ENCODE measurements around the gene PIH1D1.

PIH1D1 gene

GRCh38 chr19:49451430-49452181 lies at the start of gene PIH1D1:
PIH1D1 (minus strand) TSS chr19:49451814; CDS start chr19:49451574, 240 bp downstream.
- peak; percentile 99 for DNase-seq (ENCODE audit: low read depth in 2 of 2)

DNA sequence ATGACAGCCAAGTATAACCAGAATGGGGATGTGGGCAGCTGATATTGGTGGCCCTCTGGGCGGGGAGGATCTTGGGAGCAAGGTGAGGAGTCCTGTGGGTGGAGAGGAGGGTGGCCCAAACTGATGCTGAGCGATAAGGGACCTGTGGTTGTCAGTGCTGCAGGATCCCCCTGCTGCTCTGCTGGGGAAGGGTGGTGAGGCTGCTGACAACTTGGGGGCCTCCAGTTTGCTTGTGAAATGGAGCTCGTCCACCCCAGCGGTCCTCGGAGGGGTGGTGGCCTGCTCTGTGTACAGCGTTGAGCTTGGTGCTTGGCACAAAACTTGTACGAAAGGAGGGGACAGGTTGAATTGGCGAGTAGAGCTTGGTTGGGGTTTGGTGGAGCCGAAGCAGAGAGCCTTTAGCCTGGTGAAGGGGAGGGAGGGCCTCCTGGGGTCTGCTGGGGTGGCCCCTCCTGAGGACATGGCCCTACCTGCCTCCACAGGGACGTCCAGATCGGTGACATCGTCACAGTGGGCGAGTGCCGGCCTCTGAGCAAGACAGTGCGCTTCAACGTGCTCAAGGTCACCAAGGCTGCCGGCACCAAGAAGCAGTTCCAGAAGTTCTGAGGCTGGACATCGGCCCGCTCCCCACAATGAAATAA lies 47.5 kb upstream of the PIH1D1 start:
- DNase-seq (ENCODE audit: low read depth in 2 of 2), result no peak

DNA sequence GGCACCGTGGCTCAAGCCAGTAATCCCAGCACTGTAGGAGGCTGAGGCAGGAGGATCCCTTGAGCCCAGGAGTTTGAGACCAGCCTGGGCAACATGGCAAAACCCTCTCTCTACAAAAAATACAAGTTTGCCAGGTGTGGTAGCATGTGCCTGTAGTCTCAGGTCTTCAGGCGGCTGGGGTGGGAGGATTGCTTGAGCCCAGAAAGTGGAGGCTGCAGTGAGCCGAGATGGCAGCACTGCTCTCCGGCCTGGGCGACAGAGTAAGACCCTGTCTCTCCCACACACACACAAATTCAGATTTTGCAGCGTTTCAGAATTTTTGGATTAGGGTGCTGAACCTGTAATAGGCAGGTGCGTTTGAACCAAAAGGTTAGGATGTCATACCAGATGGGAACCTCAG lies 46.9 kb upstream of the PIH1D1 start:
- DNase-seq (ENCODE audit: low read depth in 2 of 2), result no peak

DNA sequence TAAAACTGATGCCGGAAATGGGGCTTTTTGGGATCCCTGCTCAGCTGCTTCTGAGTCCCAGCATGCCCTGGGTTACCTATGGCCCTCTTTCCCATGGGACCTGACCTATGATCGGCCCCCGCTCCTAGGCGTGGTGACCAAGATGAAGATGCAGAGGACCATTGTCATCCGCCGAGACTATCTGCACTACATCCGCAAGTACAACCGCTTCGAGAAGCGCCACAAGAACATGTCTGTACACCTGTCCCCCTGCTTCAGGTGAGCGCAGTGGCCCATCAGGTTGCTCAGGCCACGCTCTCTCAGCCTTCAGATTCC lies 46.1 kb upstream of the PIH1D1 start:
- no peak for DNase-seq (ENCODE audit: low read depth in 2 of 2)

- DNase-seq (ENCODE audit: low read depth in 2 of 2), result no peak
Measured at GRCh38 chr19:49497047-49497788, 45.6 kb upstream of the PIH1D1 start.

GRCh38 chr19:49496574-49497008 lies 45.0 kb upstream of the PIH1D1 start:
- DNase-seq (ENCODE audit: low read depth in 2 of 2), result no peak

DNA sequence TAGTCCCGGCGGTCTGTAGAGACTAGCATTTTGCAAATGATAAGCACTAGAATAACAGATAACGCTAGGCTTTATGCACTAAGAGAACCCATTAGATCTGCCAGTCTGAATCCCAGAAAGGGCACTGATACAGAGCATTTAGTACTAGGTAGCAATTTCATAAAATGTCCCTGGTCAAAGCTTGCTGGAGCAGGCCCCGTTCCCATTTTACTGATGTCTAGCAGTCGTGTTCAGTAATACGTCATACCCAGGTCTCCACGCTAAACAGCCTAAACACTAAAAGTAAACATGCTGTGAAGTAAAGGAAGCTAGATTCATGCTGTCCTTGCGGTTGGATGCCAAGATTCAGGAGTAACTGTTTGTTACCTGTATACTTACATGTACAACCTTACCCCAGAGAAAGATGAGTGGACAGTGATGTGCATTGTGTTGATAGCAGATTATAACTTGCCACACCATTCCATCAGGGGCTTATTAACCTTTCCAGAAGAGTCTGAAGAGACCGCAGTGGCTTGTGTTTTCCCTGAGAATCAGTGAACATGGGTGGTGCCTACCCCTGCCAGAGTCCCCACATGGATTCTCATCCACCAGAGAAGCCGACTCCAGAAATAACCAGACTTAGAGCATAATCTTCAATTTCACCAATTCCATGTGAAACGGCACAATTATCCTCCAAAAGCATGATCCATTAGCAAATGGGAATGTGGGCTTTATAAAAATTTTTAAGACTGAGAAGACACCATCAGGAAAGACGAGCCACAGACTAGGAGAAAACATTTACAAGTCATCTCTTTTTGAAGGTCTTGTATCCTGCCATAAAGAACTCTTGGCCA lies 41.2 kb upstream of the PIH1D1 start:
- DNase-seq (ENCODE audit: low read depth in 2 of 2), result no peak

GRCh38 chr19:49491804-49492572 lies 40.4 kb upstream of the PIH1D1 start:
- DNase-seq (ENCODE audit: low read depth in 2 of 2), result no peak

GRCh38 chr19:49491030-49491803 lies 39.6 kb upstream of the PIH1D1 start:
- DNase-seq (ENCODE audit: low read depth in 2 of 2), result no peak

GRCh38 chr19:49490287-49491029 lies 38.8 kb upstream of the PIH1D1 start:
- DNase-seq (ENCODE audit: low read depth in 2 of 2), result no peak

DNA sequence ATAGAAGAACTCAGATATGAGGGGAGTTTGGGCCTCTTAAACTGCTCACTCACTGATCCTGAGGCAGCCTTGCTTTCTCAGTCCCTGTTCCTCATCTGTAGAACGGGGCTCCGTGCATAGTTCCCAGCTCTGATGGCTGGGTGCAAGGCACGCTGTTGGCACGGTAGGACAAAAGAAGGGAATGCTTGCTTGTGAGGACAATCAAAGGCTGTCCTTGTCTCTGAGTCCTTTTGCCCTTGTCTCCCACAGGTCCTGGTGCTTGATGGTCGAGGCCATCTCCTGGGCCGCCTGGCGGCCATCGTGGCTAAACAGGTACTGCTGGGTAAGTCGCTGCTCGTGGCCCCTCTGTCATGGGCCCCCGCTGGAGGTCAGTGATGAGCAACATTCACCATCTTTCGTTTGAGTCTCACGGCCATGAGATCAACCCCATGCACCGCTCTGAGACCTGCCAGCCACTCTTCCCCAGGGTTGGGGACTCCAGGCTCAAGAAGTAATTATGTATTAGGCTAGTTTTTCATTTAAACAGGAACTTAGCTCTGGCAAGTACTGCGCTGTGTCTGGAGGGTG lies 38.1 kb upstream of the PIH1D1 start:
- no peak for DNase-seq (ENCODE audit: low read depth in 2 of 2)

DNA sequence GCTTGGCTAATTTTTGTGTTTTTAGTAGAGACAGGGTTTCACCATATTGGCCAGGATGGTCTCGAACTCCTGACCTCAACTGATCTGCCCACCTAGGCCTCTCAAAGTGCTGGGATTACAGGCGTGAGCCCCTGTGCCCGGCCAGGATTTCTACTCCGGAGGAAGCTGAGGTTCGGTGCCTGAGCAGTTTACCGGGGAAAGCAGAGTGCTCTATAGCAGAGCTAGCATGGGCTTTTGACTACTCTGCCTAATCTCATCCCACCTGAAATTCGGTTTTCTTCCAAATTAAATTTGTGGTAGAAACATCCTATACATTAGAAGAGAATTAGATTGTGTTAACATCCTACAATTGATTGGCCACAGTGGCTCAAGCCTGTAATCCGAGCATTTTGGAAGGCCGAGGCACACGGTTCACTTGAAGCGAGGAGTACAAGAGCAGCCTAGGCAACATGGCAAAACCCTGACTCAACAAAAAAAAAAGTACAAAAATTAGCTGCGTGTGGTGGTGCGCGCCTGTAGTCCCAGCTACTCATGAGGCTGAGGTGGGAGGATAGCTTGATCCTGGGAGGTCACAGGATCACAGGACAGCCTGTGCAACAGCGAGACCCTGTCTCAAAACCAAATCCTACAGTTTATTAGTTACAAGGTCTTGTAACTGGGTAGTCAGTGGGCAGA lies 37.4 kb upstream of the PIH1D1 start:
- DNase-seq (ENCODE audit: low read depth in 2 of 2), result no peak

- no peak for DNase-seq (ENCODE audit: low read depth in 2 of 2)
Measured at GRCh38 chr19:49488046-49488862, 36.6 kb upstream of the PIH1D1 start.

DNA sequence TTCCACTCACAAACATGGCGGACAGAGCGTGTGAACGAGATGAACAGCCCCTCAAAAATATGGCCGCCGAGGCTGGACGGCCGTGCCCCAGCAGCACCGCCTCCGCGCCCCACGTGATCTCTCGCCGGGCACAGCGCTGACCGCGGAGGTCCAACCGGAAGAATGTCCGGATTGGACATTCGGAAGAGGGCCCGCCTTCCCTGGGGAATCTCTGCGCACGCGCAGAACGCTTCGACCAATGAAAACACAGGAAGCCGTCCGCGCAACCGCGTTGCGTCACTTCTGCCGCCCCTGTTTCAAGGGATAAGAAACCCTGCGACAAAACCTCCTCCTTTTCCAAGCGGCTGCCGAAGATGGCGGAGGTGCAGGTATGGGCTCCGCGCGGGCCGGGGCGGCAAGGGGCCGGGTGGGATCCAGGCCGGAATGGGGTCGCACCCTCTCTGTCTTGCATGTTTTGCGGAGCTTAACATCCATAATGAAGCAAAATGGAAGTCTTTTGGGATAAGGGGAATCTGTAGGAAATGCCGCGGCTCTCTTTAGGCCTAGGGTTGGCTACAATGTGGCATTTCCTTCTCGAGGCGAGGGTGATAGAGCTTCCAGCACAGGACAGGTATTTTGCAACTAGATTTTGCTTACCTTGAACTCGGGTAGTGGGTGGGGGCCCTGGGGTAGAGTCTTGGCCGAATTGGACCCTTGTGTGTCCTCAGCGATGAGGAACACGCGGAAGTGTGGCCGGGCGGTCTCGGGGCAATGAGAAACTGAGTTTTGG lies 35.8 kb upstream of the PIH1D1 start, which contains the start of gene RPL13A:
TSS of gene RPL13A (plus strand) at position 332 of the 769 bp plus-strand sequence. CDS start at position 354, 22 bp downstream.
- DNase-seq (ENCODE audit: low read depth in 2 of 2), result peak; percentile 99

DNA sequence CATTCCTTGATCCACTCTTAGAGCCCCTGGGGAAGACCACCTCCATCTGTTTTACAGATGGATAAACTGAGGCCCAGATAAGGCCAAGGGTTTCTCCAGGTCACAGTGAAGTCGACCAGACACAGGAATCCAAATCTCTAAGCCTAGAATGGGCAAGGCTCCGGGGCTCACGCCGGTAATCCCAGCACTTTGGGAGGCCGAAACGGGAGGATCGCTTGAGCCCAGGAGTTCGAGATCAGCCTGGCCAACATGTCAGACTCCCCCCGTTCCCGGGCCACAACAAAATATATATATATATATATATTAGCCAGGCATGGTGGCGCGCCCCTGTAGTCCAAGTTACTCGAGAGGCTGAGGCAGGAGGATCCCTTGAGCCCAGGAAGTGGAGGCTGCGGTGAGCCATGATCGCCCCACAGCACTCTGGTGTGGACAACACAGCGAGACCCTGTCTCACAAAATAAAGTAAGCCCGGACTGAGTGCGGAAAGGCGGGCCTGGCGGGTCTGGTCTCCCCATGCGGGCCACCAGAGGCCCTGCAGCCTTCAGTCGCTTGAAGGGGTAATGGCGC lies 35.2 kb upstream of the PIH1D1 start:
- DNase-seq (ENCODE audit: low read depth in 2 of 2), result no peak

- no peak for DNase-seq (ENCODE audit: low read depth in 2 of 2)
Measured at GRCh38 chr19:49486232-49486631, 34.6 kb upstream of the PIH1D1 start.

All from fibroblast of skin of left quadriceps (primary cell).